CD4-positive, alpha-beta T cell (primary cell): ENCODE data around the gene POLDIP3. TPM values are rescaled to one million over a fixed set of nuclear protein-coding genes. Genes with fewer than 3 reads are reported as not detected.
"Not testable (repeated sequence)": the region's sequence is repeated elsewhere in the genome, so short reads cannot be mapped to it uniquely, and the experiment has no call there.

ENCODE experiments used
- ATAC-seq: fragments of 200-7000 bp; cut with Tn5 transposase; one replicate; pipeline ENCODE4 v1.10.0; 2022; ENCODE audit warnings: mild to moderate bottlenecking; ENCODE audit not compliant: poor library complexity
- CTCF ChIA-PET: fragments of 350-600 bp; sonication (Branson Sonifier 250); formaldehyde crosslinking; loops from one replicate; lab custom pipeline; 2021; ENCODE audit warnings: antibody characterized with exemption, inconsistent platforms; lab: Charles Lee
- POLR2A ChIA-PET: fragments of 350-600 bp; sonication (Branson Sonifier 250); formaldehyde crosslinking; loops from one replicate; lab custom pipeline; 2021; ENCODE audit warnings: antibody characterized with exemption, inconsistent platforms; lab: Charles Lee
- DNase-seq, 14 experiments: peaks; one replicate each; pipeline ENCODE4 v3.0.0-alpha.2; 2013 to 2020; ENCODE audit warnings: mixed read lengths in 2 of 14
- H3K27ac ChIP-seq, 2 donors: one replicate each; pipeline versions ENCODE4 v1.5.1 to v1.7.0; 2013; ENCODE audit warnings: low read length in 2 of 2, low read depth in 1 of 2, mild to moderate bottlenecking in 1 of 2
- H3K27me3 ChIP-seq, 2 experiments: 1 replicate in 1 of 2; 2 replicates in 1 of 2; pipeline versions ENCODE4 v1.6.1 to v1.7.0; 2013; ENCODE audit warnings: low read length in 2 of 2, control low read depth in 1 of 2, mild to moderate bottlenecking in 1 of 2, moderate library complexity in 1 of 2; ENCODE audit not compliant: insufficient read depth in 2 of 2, control insufficient read depth in 1 of 2
- H3K36me3 ChIP-seq: one replicate; pipeline ENCODE4 v1.6.1; 2013; ENCODE audit warnings: low read length, control low read depth; ENCODE audit not compliant: insufficient read depth
- H3K4me1 ChIP-seq: one replicate; pipeline ENCODE4 v1.6.1; 2013; ENCODE audit warnings: low read length, control low read depth; ENCODE audit not compliant: insufficient read depth
- H3K4me3 ChIP-seq: one replicate; pipeline ENCODE4 v1.5.1; 2013; ENCODE audit warnings: mild to moderate bottlenecking, low read length, moderate library complexity
- H3K9me3 ChIP-seq, 2 experiments: 1 replicate in 1 of 2; 2 replicates in 1 of 2; pipeline versions ENCODE4 v1.6.1 to v1.7.0; 2013; ENCODE audit warnings: low read length in 2 of 2, mild to moderate bottlenecking in 2 of 2, control low read depth in 1 of 2, moderate library complexity in 1 of 2; ENCODE audit not compliant: control insufficient read depth in 1 of 2, insufficient read depth in 1 of 2
- H3K27ac Mint-ChIP-seq: one replicate; pipeline ENCODE4 v1.8.0; 2020; ENCODE audit warnings: mixed read lengths
- H3K27me3 Mint-ChIP-seq: one replicate; pipeline ENCODE4 v1.8.0; 2021; ENCODE audit warnings: mixed read lengths
- H3K36me3 Mint-ChIP-seq: one replicate; pipeline ENCODE4 v1.8.0; 2021; ENCODE audit warnings: low read depth, mixed read lengths
- H3K4me1 Mint-ChIP-seq: one replicate; pipeline ENCODE4 v1.8.0; 2021; ENCODE audit warnings: low read depth, mixed read lengths
- H3K4me3 Mint-ChIP-seq: one replicate; pipeline ENCODE4 v1.8.0; 2020; ENCODE audit warnings: mild to moderate bottlenecking, mixed read lengths
- H3K9me3 Mint-ChIP-seq: one replicate; pipeline ENCODE4 v1.8.0; 2020; ENCODE audit warnings: mixed read lengths
- CTCF ChIP-seq: fragments of 200-600 bp; IDR thresholded peaks from one replicate; pipeline ENCODE4 v1.8.0; 2022; ENCODE audit warnings: antibody characterized with exemption, mild to moderate bottlenecking
- intact Hi-C, 2 experiments: fragments of 100-400 bp; cut with DNase I in 1 of 2; cut with micrococcal nuclease in 1 of 2; formaldehyde crosslinking; loops; one replicate each; pipeline versions ENCODE4 v1.15.1 to v1.9.0; 2023 to 2025; cut with DNase I, micrococcal nuclease
- total RNA-seq, 174 experiments: library from RNA in 2 of 174; stranded (reverse) in 2 of 174; gene quantifications; one replicate each; pipeline ENCODE4 v1.2.3 and lab custom pipeline; 2021 to 2026

The POLDIP3 gene
- total RNA-seq, 2 experiments from 2014 or later = 77.7 to 80.7 TPM

DNA sequence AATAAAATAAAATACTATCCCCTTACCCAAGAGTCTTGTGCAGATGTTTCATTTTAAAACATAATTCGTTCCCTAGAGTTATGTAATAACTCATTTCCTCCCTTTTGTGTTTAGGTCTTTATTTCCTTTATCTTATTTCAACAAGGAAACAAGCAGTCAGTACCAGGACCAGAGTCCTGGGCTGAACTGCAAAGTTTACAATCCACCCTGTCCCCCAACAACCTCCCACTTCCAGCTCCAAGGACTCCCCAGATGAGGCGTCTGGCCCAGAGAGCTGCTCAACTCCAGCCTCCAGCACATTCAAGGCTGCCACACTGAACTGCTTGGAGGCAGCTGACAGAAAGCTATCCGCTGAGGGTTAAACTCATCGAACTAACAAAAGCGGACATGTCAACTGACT is 4.5 kb downstream of the POLDIP3 start:
- no peaks in the 10 kb centered on the region for H3K9me3 Mint-ChIP-seq
- no peaks in the 10 kb centered on the region for H3K27me3 Mint-ChIP-seq
- H3K27ac Mint-ChIP-seq = peak overlapping the region; percentile 55
- peaks cover 79% of the 10 kb centered on the region for H3K36me3 Mint-ChIP-seq
- ChIA-PET CTCF (no interaction called here), POLR2A (no interaction called here)
- DNase-seq (no peak), ATAC-seq (no peak)
- H3K4me3 Mint-ChIP-seq = peak overlapping the region; percentile 36
- Histone ChIP-seq H3K27me3 (no peaks in the 10 kb centered on the region), H3K36me3 (peaks cover 53% of the 10 kb centered on the region), H3K9me3 (no peaks in the 10 kb centered on the region), H3K4me3 (no peak overlapping the region), H3K4me1 (peaks cover 69% of the 10 kb centered on the region), H3K27ac (no peak overlapping the region)
- TF ChIP-seq CTCF = no peak
- intact Hi-C loops = loop anchor here in 1 of 2 experiments (5.0 to 10.0 kb wide), 2 partner anchors 88 to 535 kb away; partner anchors contain the start of genes NAGA, PHETA2 and SMDT1
- H3K4me1 Mint-ChIP-seq = peaks cover 67% of the 10 kb centered on the region

- Mint-ChIP-seq H3K9me3 (no peaks in the 10 kb centered on the region), H3K4me1 (peaks cover 68% of the 10 kb centered on the region), H3K27ac (no peak overlapping the region), H3K27me3 (no peaks in the 10 kb centered on the region), H3K36me3 (peaks cover 79% of the 10 kb centered on the region), H3K4me3 (no peak overlapping the region)
- ATAC-seq (no peak), DNase-seq (no peak)
- Histone ChIP-seq H3K27me3 (no peaks in the 10 kb centered on the region), H3K4me1 (peaks cover 74% of the 10 kb centered on the region), H3K9me3 (no peaks in the 10 kb centered on the region), H3K27ac (no peak overlapping the region), H3K36me3 (peaks cover 61% of the 10 kb centered on the region), H3K4me3 (no peak overlapping the region)
- TF ChIP-seq CTCF = no peak
- CTCF ChIA-PET = no interaction called here
- POLR2A ChIA-PET = no interaction called here
- intact Hi-C loops = no loop called here
These were observed 5.8 kb downstream of the POLDIP3 start for GRCh38 chr22:42608823-42609361.

DNA sequence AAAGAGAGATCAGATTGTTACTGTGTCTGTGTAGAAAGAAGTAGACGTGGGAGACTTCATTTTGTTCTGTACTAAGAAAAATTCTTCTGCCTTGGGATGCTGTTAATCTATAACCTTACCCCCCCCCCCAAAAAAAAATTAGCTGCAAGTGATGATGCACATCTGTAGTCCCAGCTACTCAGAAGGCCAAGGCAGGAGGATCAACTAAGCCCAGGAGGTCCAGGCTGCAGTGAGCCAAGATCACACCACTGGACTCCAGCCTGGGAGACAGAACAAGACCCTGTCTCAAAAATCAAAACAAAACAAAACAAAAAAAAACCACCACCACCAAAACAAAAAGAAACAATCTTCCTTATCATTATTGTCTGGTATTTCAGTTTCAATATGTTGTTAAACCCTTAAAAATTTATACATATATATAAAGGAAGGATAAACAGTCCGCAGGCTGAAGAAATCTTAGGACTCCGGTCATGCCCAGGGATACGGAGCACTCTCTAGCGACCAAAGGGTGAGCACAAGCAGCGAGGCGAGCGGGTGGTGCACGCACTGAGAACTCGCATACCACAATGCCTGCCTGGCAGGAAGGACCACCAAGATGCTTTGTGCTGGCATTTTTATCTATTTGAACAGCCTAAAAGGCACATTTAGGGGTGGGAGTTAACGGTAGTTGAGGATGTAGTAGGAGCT is 6.4 kb downstream of the POLDIP3 start:
- ChIA-PET POLR2A (no interaction called here), CTCF (no interaction called here)
- DNase-seq (no peak), ATAC-seq (no peak)
- Mint-ChIP-seq H3K36me3 (peaks cover 82% of the 10 kb centered on the region), H3K27ac (no peak overlapping the region), H3K4me3 (no peak overlapping the region), H3K4me1 (peaks cover 68% of the 10 kb centered on the region), H3K9me3 (no peaks in the 10 kb centered on the region), H3K27me3 (no peaks in the 10 kb centered on the region)
- H3K36me3 ChIP-seq = peaks cover 64% of the 10 kb centered on the region
- intact Hi-C loops = no loop called here
- no peaks in the 10 kb centered on the region for H3K9me3 ChIP-seq
- no peak for TF ChIP-seq CTCF
- H3K4me1 ChIP-seq = peaks cover 68% of the 10 kb centered on the region
- no peak overlapping the region for H3K27ac ChIP-seq
- no peaks in the 10 kb centered on the region for H3K27me3 ChIP-seq
- no peak overlapping the region for H3K4me3 ChIP-seq

DNA sequence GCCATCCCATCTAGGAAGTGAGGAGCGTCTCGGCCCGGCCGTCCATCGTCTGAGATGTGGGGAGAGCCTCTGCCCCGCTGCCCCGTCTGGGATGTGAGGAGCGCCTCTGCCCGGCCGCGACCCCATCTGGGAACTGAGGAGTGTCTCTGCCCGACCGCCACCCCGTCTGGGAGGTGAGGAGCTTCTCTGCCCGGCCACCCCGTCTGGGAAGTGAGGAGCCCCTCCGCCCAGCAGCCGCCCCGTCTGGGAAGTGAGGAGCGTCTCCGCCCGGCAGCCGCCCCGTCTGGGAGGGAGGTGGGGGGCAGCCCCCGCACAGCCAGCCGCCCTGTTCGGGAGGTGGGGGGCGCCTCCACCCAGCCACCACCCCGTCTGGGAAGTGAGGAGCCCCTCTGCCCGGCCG is 7.0 kb downstream of the POLDIP3 start:
- POLR2A ChIA-PET, H3K27ac Mint-ChIP-seq, CTCF ChIA-PET, H3K27ac ChIP-seq, H3K9me3 Mint-ChIP-seq, intact Hi-C loops, H3K27me3 ChIP-seq, H3K27me3 Mint-ChIP-seq, DNase-seq, H3K4me3 ChIP-seq, H3K4me3 Mint-ChIP-seq, H3K9me3 ChIP-seq, ATAC-seq: not testable (repeated sequence)
- Mint-ChIP-seq H3K4me1 (peaks cover 68% of the 10 kb centered on the region), H3K36me3 (peaks cover 83% of the 10 kb centered on the region)
- peaks cover 62% of the 10 kb centered on the region for H3K4me1 ChIP-seq
- peaks cover 67% of the 10 kb centered on the region for H3K36me3 ChIP-seq
